GM19193 (cell line): Measurements from ENCODE around the gene SLC35F3.

Source experiments
- POLR2A ChIP-seq: IDR thresholded peaks from 4 replicates; pipeline ENCODE4 v1.6.1; 2011; ENCODE audit not compliant: insufficient read depth, insufficient read length; ENCODE audit errors: extremely low read depth

SLC35F3 gene

DNA sequence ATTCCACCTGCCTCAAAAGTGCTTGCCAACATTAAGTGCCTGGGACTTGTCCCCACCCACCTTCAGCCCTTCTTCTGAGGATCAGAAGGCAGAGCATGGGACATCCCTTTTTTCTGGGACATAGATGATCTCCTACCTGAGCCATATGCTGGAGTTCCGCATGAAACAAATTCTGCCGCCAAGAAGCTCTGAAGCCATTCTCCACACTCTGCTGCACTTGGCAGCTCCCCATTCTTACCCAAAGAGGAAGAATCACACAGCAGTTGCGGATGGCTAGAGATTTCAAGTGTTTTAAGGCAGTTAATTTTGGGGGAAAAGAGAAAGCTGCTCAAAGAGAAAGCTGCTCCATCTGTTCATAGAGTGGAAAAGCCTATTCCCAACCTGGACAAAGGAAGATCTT is 271.5 kb downstream of the SLC35F3 start:
- no peak for TF ChIP-seq POLR2A

- no peak for TF ChIP-seq POLR2A
These were observed 281.0 kb downstream of the SLC35F3 start for GRCh38 chr1:234185438-234185837.

GRCh38 chr1:234186037-234186688 is 281.7 kb downstream of the SLC35F3 start:
- no peak for TF ChIP-seq POLR2A

DNA sequence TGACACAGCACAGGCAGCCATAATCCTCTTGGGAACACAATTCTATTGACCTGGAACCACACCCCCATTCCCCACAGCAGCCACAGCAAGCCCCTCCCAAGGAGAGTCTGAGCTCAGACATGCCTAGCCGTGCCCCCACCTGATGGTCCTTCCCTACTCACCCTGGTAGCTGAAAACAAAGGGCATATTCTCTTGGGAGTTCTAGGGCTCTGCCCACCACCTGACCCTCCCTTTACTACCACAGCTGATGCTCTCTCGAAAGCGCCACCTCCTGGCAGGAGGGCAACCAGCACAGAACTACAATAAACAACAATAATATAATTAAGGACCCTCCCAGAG is 283.9 kb downstream of the SLC35F3 start:
- no peak for TF ChIP-seq POLR2A

GRCh38 chr1:234197839-234198238 is 293.4 kb downstream of the SLC35F3 start:
- no peak for TF ChIP-seq POLR2A

DNA sequence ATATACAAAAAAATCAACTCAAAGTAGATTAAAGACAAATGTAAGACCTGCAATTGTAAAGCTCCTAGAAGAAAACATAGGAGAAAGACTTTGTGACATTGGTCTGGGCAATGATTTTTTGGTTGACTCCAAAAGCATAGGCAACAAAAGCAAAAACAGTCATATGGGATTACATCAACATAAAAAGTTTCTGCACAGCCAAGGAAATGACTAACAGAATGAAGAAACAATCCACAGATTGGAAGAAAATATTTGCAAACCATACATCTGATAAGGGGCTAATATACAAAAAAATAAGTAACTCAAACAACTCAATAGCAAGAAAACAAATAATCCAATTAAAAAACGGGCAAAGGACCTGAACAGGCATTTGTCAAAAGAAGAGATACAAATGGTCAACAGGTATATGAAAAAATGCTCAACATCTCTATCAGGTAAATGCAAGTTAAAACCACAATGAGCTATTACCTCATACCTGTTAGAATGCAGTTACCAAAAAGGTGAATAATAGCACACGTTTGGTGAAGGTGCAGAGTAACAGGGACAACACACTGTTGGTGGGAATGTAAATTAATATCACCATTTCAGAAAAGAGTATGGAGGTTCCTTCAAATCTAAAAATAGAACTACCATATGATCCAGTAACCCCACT is 295.1 kb downstream of the SLC35F3 start:
- no peak for TF ChIP-seq POLR2A

DNA sequence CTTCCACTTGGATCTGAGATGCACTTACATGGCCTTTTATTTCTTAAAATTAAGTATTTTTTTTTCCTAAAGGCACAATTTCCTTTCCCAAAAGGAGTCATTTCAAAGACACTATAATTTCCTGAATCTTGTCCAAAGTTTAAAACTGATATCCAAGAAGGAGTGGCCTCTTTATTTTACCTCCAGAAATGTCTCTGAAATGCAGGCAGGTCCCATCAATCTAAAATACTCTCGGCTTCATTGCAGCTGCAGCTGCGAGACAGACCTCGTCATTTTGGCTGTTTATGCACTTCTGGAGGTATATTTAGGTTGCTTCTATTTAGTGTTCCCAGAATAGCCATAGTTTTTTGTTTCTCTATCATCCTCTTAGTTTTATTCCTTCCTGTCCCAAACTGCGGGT is 296.1 kb downstream of the SLC35F3 start:
- no peak for TF ChIP-seq POLR2A

- TF ChIP-seq POLR2A, result no peak
These were observed 297.1 kb downstream of the SLC35F3 start for GRCh38 chr1:234201600-234201999.

- TF ChIP-seq POLR2A, result no peak
These were observed 301.5 kb downstream of the SLC35F3 start for GRCh38 chr1:234205966-234206365.

GRCh38 chr1:234206651-234207284 is 302.3 kb downstream of the SLC35F3 start:
- no peak for TF ChIP-seq POLR2A

DNA sequence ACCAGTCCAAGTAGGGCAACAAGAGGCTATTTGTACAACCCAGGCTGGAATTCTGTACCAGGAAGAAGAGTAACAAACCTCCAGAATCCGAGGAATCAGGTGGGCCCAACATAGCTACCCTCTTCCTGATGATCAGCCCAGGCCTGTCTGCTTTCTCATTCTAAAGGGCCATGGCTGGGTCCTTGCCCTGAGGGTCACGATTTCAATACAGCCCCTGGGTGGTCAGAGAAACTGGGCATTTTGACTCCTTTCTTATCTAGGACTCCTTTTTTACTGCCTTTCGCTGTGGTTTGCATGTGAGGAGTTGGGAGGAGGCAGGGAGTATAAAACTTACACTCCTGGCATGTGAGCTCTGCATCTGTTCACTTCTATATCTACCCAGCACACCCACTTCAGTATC is 303.9 kb downstream of the SLC35F3 start:
- TF ChIP-seq POLR2A, result no peak

- no peak for TF ChIP-seq POLR2A
These were observed 304.3 kb downstream of the SLC35F3 start for GRCh38 chr1:234208791-234209190.

GRCh38 chr1:234212764-234213657 is 308.5 kb downstream of the SLC35F3 start:
- no peak for TF ChIP-seq POLR2A

DNA sequence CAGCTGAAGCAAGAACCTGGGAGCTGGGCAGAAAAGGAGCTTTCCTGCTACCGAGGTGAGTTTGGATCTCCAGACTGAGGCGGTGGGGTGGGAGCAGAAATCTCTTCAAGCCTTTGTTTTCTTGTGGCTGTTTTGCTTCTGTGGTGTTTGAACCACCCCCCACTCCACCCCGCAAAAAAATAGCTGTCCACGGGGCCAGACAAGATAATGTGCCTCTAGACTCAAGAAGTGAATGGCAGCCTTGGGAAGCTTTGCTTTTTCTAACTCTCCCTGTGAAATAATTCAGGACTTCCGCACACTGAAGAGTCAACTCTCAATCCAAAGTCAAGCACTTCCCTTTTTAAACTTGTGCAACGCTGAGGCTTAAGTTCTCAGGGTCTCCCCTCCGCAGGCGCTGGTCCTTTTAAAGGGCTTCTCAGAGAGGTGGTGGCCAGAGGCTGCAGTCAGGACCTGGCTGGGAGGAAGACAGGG is 309.2 kb downstream of the SLC35F3 start:
- TF ChIP-seq POLR2A, result no peak
